SK-N-SH (cell line): Measurements from ENCODE around the gene SETD7. TPM values are rescaled to one million over a fixed set of nuclear protein-coding genes. Genes with fewer than 3 reads are reported as not detected.

Source experiments
- CTCF ChIA-PET: fragments of 300-600, 350-600 bp; formaldehyde crosslinking; extraction: SDS; loops from one replicate; lab custom pipeline; 2021; lab: Yijun Ruan, JAX
- POLR2A ChIA-PET: fragments of 350-600 bp; sonication (Branson Sonifier 250); formaldehyde crosslinking; extraction: SDS; loops from one replicate; lab custom pipeline; 2020; ENCODE audit warnings: antibody characterized with exemption, inconsistent platforms; lab: Yijun Ruan, JAX
- DNase-seq: peaks from one replicate; pipeline ENCODE4 v3.0.0; 2012
- H2AFZ ChIP-seq: fragments of 200-600 bp; sonication (generic); 2 replicates; pipeline ENCODE4 v1.8.1; 2016; ENCODE audit warnings: antibody characterized with exemption, mild to moderate bottlenecking, low read depth
- H3F3A ChIP-seq: fragments of 200-600 bp; sonication (generic); replicated peaks from 2 replicates; pipeline ENCODE3; 2016; ENCODE audit warnings: antibody characterized with exemption, mild to moderate bottlenecking; ENCODE audit not compliant: insufficient read depth
- H3K27ac ChIP-seq, 2 experiments: fragments of 200-500 bp in 1 of 2; fragments of 200-600 bp in 1 of 2; sonication (Bioruptor generic) in 1 of 2; sonication (generic), shearing (Covaris generic) in 1 of 2; 2 replicates each; pipeline versions ENCODE4 v1.5.1 to v1.6.1; 2014 to 2016; ENCODE audit warnings: low read depth in 2 of 2, inconsistent platforms in 1 of 2, low read length in 1 of 2, mild to moderate bottlenecking in 1 of 2, mixed read lengths in 1 of 2
- H3K27me3 ChIP-seq: fragments of 200-600 bp; sonication (generic), shearing (Covaris generic); 2 replicates; pipeline ENCODE4 v1.6.1; 2016; ENCODE audit warnings: mixed run types; ENCODE audit not compliant: insufficient read depth
- H3K36me3 ChIP-seq, 2 experiments: fragments of 200-500 bp in 1 of 2; fragments of 200-600 bp in 1 of 2; sonication (Bioruptor generic) in 1 of 2; sonication (generic) in 1 of 2; replicated peaks in 1 of 2; 2 replicates each; pipeline versions ENCODE3 to v1.5.1; 2014 to 2016; ENCODE audit warnings: low read length in 1 of 2, mild to moderate bottlenecking in 1 of 2; ENCODE audit not compliant: insufficient read depth in 2 of 2, control insufficient read depth in 1 of 2
- H3K4me1 ChIP-seq, 2 experiments: fragments of 200-500 bp in 1 of 2; fragments of 200-600 bp in 1 of 2; sonication (Bioruptor generic) in 1 of 2; sonication (generic), shearing (Covaris generic) in 1 of 2; 2 replicates each; pipeline versions ENCODE4 v1.5.1 to v1.6.1; 2014 to 2016; ENCODE audit warnings: low read depth in 1 of 2, low read length in 1 of 2, mixed run types in 1 of 2; ENCODE audit not compliant: insufficient read depth in 2 of 2, control insufficient read depth in 1 of 2
- H3K4me2 ChIP-seq: fragments of 200-600 bp; sonication (generic), shearing (Covaris generic); 2 replicates; pipeline ENCODE4 v1.6.1; 2017; ENCODE audit warnings: mixed run types
- H3K4me3 ChIP-seq, 2 experiments: fragments of 200-500 bp in 1 of 2; fragments of 200-600 bp in 1 of 2; sonication (Bioruptor generic) in 1 of 2; sonication (generic), shearing (Covaris generic) in 1 of 2; 2 replicates each; pipeline versions ENCODE4 v1.5.1 to v1.8.1; 2014 to 2016; ENCODE audit warnings: low read depth in 2 of 2, inconsistent platforms in 1 of 2, low read length in 1 of 2, mild to moderate bottlenecking in 1 of 2, mixed read lengths in 1 of 2, moderate library complexity in 1 of 2
- H3K79me2 ChIP-seq: fragments of 200-600 bp; sonication (generic); 2 replicates; pipeline ENCODE4 v1.8.1; 2017; ENCODE audit warnings: mild to moderate bottlenecking; ENCODE audit not compliant: insufficient read depth
- H3K9ac ChIP-seq: fragments of 200-600 bp; sonication (generic); 2 replicates; pipeline ENCODE4 v1.6.1; 2017; ENCODE audit warnings: mixed run types
- H3K9me2 ChIP-seq: fragments of 200-600 bp; sonication (generic); 2 replicates; pipeline ENCODE4 v1.6.1; 2017; ENCODE audit warnings: mixed run types
- H3K9me3 ChIP-seq: fragments of 200-600 bp; sonication (generic); 2 replicates; pipeline ENCODE4 v1.6.1; 2017; ENCODE audit warnings: mixed run types, mild to moderate bottlenecking, moderate library complexity
- H4K20me1 ChIP-seq: fragments of 200-600 bp; sonication (generic); 2 replicates; pipeline ENCODE4 v1.6.1; 2017; ENCODE audit warnings: mild to moderate bottlenecking, mixed run types; ENCODE audit not compliant: insufficient read depth
- CTCF ChIP-seq: fragments of 200-600 bp; sonication (generic); IDR thresholded peaks from 2 replicates; pipeline ENCODE4 v1.6.1; 2017; ENCODE audit warnings: antibody characterized with exemption, mild to moderate bottlenecking, moderate library complexity
- EP300 ChIP-seq, 2 experiments: IDR thresholded peaks; 2 replicates each; pipeline versions ENCODE4 v1.4.0 to v1.6.1; 2012; ENCODE audit warnings: borderline replicate concordance in 1 of 2, low read depth in 1 of 2, low read length in 1 of 2
- EZH2phosphoT487 ChIP-seq: fragments of 200-600 bp; sonication (generic); IDR thresholded peaks from 2 replicates; pipeline ENCODE4 v1.6.1; 2017; ENCODE audit warnings: low read depth, mixed run types, mild to moderate bottlenecking, antibody characterized with exemption, moderate library complexity, borderline replicate concordance
- FOXM1 ChIP-seq: IDR thresholded peaks from 2 replicates; pipeline ENCODE4 v1.4.0; 2012; ENCODE audit warnings: low read depth, mild to moderate bottlenecking
- GABPA ChIP-seq: IDR thresholded peaks from 2 replicates; pipeline ENCODE4 v1.4.0; 2012; ENCODE audit warnings: low read depth, mild to moderate bottlenecking
- JUND ChIP-seq: IDR thresholded peaks from 2 replicates; pipeline ENCODE4 v1.4.0; 2012
- MAX ChIP-seq: IDR thresholded peaks from 2 replicates; pipeline ENCODE4 v1.4.0; 2012; ENCODE audit warnings: low read depth
- MXI1 ChIP-seq: IDR thresholded peaks from 2 replicates; pipeline ENCODE4 v1.6.1; 2012; ENCODE audit warnings: mild to moderate bottlenecking, low read depth, low read length, improper control_type of control experiment
- NRF1 ChIP-seq: IDR thresholded peaks from 2 replicates; pipeline ENCODE4 v1.6.1; 2012; ENCODE audit warnings: low read depth, mild to moderate bottlenecking, low read length
- PBX3 ChIP-seq: IDR thresholded peaks from 2 replicates; pipeline ENCODE4; 2012
- POLR2AphosphoS5 ChIP-seq: IDR thresholded peaks from 2 replicates; pipeline ENCODE4 v1.6.1; 2012; ENCODE audit warnings: low read depth, low read length
- RAD21 ChIP-seq: IDR thresholded peaks from 2 replicates; pipeline ENCODE4 v1.6.1; 2012; ENCODE audit warnings: mild to moderate bottlenecking, low read length
- RXRA ChIP-seq: IDR thresholded peaks from 2 replicates; pipeline ENCODE4 v1.4.0; 2012; ENCODE audit warnings: low read depth, mild to moderate bottlenecking, borderline replicate concordance
- ZBTB33 ChIP-seq: IDR thresholded peaks from 2 replicates; pipeline ENCODE4 v1.4.0; 2012; ENCODE audit warnings: low read depth, borderline replicate concordance
- WGBS: methylation state at CpG from one replicate; pipeline ENCODE4 v1.1.6; 2017; ENCODE audit warnings: low lambda C conversion rate; 5-methylcytosine and 5-hydroxymethylcytosine counted together
- polyA plus RNA-seq, 3 experiments: library from polyadenylated mRNA; depleted of rRNA; stranded (reverse); fragments of >200 nt; gene quantifications; 2 replicates each; pipeline ENCODE4 v1.2.3, GENCODE V29; 2012

Gene SETD7
- polyA plus RNA-seq, 1 of the 3 experiments (the other 2 are of a cell fraction): 5.0 TPM

- TF ChIP-seq GABPA: no peak
- TF ChIP-seq, all 33 proteins: peak for 5
Observed at GRCh38 chr4:139514382-139515059, 41.5 kb downstream of the SETD7 start (continued).

- CTCF ChIA-PET: interaction anchor here (0.7 to 1.6 kb wide), 4 partner anchors 13 to 140 kb away, joined by 3 to 6 read pairs (median 4); no protein-coding TSS in a partner anchor
- H4K20me1 ChIP-seq: no peaks in the 10 kb centered on the region
- H3K79me2 ChIP-seq: no peaks in the 10 kb centered on the region
- no peaks in the 10 kb centered on the region for H3K9me3 ChIP-seq
- no peaks in the 10 kb centered on the region for H3K9me2 ChIP-seq
- no peak overlapping the region for H3K4me3 ChIP-seq
- POLR2A ChIA-PET: no interaction called here
- no peaks in the 10 kb centered on the region for H3K27me3 ChIP-seq
- DNase-seq: no peak
- H3K4me1 ChIP-seq: peaks cover 0 to 17% of the 10 kb centered on the region in 2 experiments; a peak in 2 of 4 replicates
- H3K9ac ChIP-seq: no peak overlapping the region
- H3F3A ChIP-seq: peaks cover 4% of the 10 kb centered on the region
- H3K4me2 ChIP-seq: no peak overlapping the region
- no peak overlapping the region for H2AFZ ChIP-seq
- no peak overlapping the region for H3K27ac ChIP-seq
- 58% methylated on average over 10 of the region's 10 CpGs for WGBS
- TF ChIP-seq JUND (no peak), MAX (no peak), EP300 (IDR thresholded peaks at IDR 0.05; ENCODE audit: borderline replicate concordance in 1 of 2, low read depth in 1 of 2, low read length in 1 of 2) (no peak), PBX3 (no peak), MXI1 (no peak), POLR2AphosphoS5 (no peak), EZH2phosphoT487 (no peak), ZBTB33 (no peak), NRF1 (no peak)
- peaks cover 25 to 31% of the 10 kb centered on the region in 2 experiments for H3K36me3 ChIP-seq
Observed at GRCh38 chr4:139511320-139511719, 44.7 kb downstream of the SETD7 start.

GRCh38 chr4:139509727-139510410, 46.1 kb downstream of the SETD7 start:
- H3K9ac ChIP-seq: no peak overlapping the region
- H2AFZ ChIP-seq: no peak overlapping the region
- peaks cover 0 to 17% of the 10 kb centered on the region in 2 experiments; a peak in 2 of 4 replicates for H3K4me1 ChIP-seq
- peaks cover 19 to 25% of the 10 kb centered on the region in 2 experiments for H3K36me3 ChIP-seq
- H3F3A ChIP-seq: peaks cover 4% of the 10 kb centered on the region
- no peaks in the 10 kb centered on the region for H3K27me3 ChIP-seq
- DNase-seq: no peak
- H3K27ac ChIP-seq: no peak overlapping the region
- H3K9me3 ChIP-seq: no peaks in the 10 kb centered on the region
- H3K4me2 ChIP-seq: no peak overlapping the region
- ChIA-PET CTCF (interaction anchor here (0.9 to 3.0 kb wide), 6 partner anchors 11 to 57 kb away, joined by 3 to 12 read pairs (median 6); no protein-coding TSS in a partner anchor), POLR2A (no interaction called here)
- H4K20me1 ChIP-seq: no peaks in the 10 kb centered on the region
- H3K79me2 ChIP-seq: no peaks in the 10 kb centered on the region
- TF ChIP-seq CTCF (peak; percentile 37), RAD21 (peak; percentile 49), FOXM1 (no peak), RXRA (no peak)
- no peak overlapping the region for H3K4me3 ChIP-seq
- WGBS: 98% methylated on average over 6 of the region's 6 CpGs
- H3K9me2 ChIP-seq: no peaks in the 10 kb centered on the region
